ELF-1 (cell line): ENCODE results near the gene TBCC.

Experiments used
- DNase-seq: peaks from one replicate; pipeline ENCODE4 v3.0.0-alpha.2; 2016; ENCODE audit warnings: low read depth, low spot score

Gene TBCC

DNA sequence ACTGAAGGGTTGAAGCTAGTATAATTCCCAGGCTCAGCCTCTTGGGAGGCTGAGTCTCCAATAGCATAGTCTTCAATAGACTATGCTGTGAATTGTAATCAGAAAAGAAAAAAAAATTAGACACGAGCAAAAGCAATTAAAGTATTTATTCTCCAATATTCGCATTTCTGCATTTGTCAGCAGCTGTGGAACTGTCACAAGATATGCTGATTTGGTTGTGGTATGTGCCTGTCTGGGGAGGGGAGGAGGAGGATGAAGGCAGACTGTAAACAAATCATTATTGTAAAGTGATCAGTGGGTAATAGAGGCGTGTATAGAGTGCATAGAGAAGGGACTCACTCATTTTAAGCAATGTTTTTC is 25.8 kb upstream of the TBCC start:
- DNase-seq: no peak

- DNase-seq: no peak
Observed at GRCh38 chr6:42769836-42770235, 23.9 kb upstream of the TBCC start.

DNA sequence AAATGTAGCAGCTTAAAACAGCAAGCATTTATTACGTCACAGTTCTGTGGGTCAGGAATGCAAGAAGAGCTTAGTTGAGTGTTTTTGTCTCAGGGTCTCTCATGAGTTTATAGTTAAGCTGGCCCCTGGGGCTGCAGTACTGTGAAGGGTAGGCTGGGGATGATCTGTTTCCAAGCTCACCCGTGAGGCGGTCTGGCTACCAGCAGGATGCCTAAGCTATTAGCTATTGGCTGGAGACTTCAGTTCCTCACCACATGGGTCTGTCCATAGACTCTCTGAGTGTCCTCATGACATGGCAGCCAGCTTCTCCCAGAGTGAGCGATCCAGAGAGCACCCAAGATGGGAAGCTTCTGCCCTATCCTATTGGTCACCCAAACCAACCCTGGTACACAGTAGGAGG is 23.1 kb upstream of the TBCC start:
- no peak for DNase-seq

DNA sequence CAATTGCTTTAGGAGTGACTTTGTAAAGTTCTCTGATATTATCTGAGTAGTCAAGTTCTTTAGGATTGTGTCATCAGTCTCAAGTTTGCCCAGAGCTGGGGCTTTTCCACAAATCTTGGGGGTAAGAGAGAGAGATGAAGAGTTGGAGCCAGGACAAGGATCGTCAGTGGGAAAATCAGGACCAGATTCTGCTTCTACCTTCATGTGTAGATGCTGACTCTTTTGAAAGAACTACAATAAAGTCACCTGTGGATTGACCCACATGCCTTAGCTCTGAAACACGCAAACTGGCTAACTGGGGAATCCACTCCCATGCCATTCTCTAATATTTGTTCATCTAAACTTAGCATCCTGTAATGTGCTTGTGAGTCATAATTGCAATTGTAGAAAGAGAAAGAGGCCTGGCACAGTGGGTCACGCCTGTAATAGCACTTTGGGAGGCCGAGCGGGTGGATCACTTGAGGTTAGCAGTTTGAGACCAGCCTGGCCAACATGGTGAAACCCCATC is 20.3 kb upstream of the TBCC start:
- DNase-seq: no peak

GRCh38 chr6:42764911-42765648 is 19.2 kb upstream of the TBCC start:
- no peak for DNase-seq

DNA sequence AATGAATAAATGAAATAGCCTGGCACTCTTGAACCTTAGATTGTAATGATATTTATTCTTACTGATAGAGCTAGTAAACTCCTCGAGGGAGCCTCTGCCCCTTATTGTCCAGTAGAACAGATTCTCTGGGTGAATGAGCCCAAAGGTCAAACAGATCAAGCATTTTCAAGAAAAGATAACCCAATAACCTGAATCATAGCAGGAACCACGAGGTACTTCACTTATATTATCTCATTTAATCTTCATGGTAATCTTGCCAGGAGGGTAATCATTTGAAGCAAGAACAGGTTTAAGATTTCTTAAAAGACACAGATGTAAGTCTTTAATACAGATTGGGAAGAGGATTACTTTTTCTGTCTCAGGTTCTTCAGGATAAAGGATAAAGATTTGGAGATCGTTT is 17.0 kb upstream of the TBCC start:
- no peak for DNase-seq

GRCh38 chr6:42762426-42762859 is 16.5 kb upstream of the TBCC start:
- no peak for DNase-seq

GRCh38 chr6:42761287-42762067 is 15.6 kb upstream of the TBCC start:
- DNase-seq: no peak

DNA sequence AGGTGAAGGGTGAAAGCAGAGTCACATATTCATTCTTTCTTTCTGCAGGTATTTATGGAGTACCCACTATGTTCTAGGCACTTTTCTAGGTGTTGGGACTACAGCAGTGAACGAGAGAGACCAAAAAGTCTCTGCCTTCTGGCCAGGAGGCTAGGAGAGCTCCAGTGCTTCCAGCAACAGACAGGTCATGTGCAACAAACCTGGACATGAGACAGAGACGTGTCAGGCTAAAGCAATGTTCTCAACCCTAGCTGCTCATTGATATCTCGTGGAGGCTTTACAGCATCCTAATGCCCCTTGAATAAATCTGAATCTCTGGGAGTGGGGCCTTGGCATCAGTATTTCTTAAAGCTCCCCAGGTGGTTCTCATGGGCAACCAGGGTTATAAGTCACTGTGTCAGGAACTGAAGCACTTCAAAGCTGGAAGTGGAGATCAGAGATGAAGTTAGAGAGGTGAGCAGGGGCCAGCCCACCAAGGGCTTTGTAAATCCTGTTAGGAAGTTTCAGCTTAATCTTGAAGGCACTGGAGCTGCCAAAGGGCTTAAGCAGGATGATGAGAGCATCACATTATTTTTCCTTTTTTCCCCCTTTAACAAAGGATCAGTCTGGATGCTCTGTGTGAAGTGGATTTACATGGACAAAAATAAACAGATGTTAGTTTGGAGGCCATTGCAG is 13.0 kb upstream of the TBCC start:
- DNase-seq: no peak

DNA sequence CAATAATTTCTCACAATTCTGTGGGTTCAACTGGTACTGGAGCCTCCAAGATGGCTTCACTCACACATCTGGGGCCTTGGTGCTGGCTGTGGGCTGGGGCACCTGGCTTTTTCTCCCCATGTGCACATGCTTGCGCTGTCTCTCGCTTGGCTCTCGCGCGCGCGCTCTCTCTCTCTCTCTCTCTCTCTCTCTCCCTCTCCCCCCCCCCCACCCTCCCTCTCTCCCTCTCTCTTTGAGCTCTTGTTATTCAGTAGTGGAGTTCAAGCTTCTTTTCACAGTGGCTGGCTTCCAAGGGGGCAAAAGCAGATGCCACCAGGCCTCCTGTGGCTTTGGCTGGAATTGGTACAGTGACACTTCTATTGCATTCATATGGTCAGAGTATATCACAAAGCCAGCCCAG is 10.8 kb upstream of the TBCC start:
- peak; percentile 55 for DNase-seq

GRCh38 chr6:42754759-42755158 is 8.9 kb upstream of the TBCC start:
- no peak for DNase-seq

DNA sequence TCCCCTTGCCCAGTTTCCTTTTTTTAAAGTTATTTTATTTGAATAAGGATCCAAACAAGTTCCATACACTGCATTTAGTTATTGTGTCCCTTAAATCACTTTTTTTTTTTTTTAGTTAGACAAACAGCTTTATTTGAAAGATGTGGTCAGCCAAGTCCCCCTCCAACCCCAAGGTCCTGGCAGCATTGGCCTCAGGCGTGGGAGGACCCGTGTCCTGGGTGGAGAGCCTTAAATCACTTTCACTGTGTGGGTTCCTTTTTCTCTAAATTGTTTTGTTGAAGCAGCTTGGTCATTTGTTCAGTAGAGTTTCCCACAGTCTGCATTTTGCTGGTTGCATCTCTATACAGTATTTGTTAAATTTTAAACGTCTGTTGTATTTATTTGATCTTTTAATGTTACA is 5.2 kb upstream of the TBCC start:
- DNase-seq: no peak

GRCh38 chr6:42748203-42748898 is 2.4 kb upstream of the TBCC start:
- no peak for DNase-seq

DNA sequence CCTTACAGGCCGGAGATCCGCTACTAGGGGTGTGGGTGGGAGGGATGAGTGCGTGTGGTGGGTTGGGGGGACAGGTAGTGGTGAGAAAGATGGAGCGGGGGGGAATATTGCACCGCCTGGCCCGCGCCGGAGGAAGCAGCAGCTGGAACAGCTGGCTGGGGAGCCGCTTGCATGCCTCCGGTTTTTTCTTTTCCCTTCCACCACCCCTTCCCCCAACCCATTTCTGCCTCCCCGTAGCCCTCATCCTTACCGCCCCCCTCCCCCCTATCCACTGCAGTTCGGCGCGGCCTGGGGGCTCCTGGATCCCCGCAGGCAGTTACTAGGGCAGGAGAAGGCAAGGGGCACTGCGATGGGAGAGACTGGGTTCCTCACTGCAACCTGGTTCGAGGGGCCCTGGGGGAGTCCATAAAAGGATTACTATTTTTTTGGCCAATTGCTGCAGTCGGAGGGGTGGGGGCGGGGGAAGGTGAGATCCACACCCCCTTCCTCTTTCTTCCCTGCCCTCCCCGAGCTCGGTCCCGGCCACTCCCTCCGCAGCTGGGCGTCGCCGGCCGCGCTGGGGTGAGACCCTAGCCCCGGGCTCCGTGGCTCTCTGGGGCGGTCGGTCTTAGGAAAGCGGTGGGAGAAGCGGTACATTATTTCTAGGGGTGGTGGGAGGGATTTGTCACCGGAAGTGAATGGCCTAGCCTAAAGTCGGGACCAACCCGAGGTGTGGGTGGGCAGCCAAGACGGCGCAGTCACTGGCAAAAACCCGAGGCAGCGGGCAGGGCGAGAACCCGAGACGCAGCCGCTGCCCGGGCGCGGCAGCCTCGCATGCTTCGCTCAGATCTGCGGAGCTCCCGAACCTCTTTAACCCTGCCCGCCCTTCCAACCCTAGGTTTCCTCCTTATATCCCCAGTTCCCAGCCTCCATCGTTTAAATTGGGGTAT is 824 bp upstream of the TBCC start:
- peak; percentile 98 for DNase-seq

DNA sequence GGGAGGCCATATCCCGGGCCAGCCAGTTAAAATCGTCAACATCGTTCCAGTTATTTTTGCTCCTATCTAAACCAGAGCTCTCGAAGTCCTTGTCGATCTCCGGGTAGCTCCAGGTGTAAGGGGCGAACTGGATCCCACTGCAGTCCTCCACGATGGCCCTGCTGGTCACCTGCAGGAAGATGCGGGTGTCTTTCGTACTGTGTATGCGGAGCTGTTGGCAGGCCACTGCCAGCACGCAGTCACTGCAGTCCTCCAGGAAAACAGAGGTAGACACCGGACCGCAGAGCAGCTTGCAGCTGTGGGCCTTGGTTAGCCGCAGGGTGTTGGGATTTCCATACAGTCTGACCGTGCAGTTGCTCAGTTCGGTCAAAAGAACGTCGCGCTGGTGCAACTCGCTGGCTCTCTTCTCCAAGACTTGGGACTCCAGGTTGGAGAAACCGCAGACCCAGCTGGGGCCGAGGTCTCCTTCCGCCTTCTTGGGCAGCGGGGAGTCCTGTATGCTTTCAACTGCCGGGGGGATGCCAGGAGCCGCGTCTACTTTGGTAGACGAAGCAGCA is 742 bp downstream of the TBCC start:
- DNase-seq: peak; percentile 72

GRCh38 chr6:42744351-42744893 is 1.5 kb downstream of the TBCC start:
- DNase-seq: peak; percentile 23

DNA sequence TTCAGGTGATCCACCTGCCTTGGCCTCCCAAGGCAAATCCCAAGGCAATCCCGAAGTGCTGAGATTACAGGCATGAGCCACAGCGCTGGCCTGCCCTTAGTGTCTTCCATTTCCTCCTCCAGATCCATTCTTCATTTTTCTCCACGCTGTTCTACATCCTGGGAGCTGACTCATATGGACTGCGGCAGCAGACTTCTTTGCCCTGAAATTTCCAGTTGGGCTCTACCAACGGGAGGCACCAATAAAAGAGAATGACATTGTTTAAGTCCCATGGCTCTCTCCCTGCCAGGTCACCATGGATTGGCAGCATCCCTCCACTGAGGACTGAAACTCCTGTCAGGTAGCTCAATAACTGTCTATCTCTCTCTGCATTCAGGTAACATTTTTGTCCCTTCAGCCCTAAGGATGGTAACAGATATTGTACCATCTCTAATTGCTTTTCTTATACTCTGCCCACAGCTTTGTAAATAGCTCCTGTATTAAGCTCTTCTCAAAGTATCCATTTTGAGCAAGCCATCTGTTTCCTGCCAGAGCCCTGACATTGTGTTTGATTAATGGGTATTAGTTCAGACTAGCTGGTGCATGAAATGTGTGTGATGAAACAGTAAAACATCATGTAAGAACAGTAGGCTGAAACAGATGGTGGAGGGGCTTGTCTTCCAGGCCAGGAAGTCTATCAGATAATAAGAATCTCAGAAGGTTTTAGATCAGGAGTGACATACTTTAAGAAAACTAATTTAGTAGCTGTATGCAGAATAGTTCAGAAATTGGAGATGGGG is 3.6 kb downstream of the TBCC start:
- no peak for DNase-seq

DNA sequence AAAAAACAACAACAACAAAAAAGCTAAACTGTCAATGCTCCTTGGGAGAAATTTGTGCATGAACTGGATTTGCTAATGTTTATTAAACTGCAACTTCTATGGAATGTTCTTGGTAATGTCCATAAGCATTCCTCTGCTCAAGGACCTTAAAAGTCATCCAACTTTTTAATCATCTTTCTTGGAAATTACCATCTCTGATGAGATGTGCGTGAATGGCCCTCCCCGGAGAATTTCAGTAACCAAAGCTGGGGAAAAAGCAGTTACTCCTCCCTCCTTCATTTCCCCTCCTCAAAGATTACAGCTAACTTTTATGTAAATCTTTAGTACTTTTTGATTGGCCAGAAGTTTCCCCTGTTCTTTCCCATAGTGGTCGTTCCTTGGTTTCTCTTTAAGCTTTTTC is 5.2 kb downstream of the TBCC start:
- DNase-seq: no peak

DNA sequence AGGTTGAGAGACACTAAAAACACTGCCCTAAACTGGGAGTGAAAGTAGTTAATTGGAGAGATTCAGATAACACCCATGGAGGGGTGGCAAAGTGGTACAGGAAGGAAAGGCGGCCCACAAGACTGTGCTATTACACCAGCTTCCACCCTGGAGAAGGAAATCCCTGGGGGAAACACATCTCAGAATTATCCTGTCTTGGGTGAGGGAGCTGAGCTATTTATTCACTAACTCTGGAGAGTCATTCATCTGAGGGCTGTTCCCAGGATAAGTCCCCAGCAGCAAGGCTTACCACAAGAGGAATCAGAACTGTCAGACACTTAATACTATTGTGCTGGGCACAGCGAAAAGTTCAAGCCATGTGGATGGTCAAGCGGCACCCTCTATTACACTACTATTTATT is 9.9 kb downstream of the TBCC start:
- DNase-seq: no peak
